GM12878 (cell line): ENCODE measurements around the gene COQ7. TPM values are rescaled to one million over a fixed set of nuclear protein-coding genes. Genes with fewer than 3 reads are reported as not detected.
A peak's percentile ranks its signal among the peaks of the same experiment; 100 is the strongest.

Experiments used
- CEBPB ChIP-seq, 2 experiments: fragments of 150-350 bp in 1 of 2; IDR thresholded peaks; 2 replicates each; pipeline ENCODE4 v1.6.1; 2012 to 2014; ENCODE audit warnings: low read depth in 2 of 2, low read length in 2 of 2, borderline replicate concordance in 1 of 2, inconsistent platforms in 1 of 2
- CHD1 ChIP-seq: IDR thresholded peaks from 2 replicates; pipeline ENCODE4 v1.6.1; 2012; ENCODE audit warnings: low read depth, low read length, improper control_type of control experiment
- EP300 ChIP-seq, 2 experiments: fragments of 150-350 bp in 1 of 2; IDR thresholded peaks; 2 replicates each; pipeline ENCODE4 v1.6.1; 2011 to 2012; ENCODE audit warnings: low read depth in 2 of 2, low read length in 2 of 2, borderline replicate concordance in 1 of 2, improper control_type of control experiment in 1 of 2, inconsistent platforms in 1 of 2; ENCODE audit not compliant: control insufficient read depth in 1 of 2
- ETV6 ChIP-seq, 2 experiments: fragments of 450-650 bp in 1 of 2; IDR thresholded peaks in 1 of 2; conservative IDR thresholded peaks in 1 of 2; 2 replicates each; pipeline ENCODE4 v1.6.1; 2014; ENCODE audit warnings: antibody characterized with exemption in 1 of 2, borderline replicate concordance in 1 of 2, low read depth in 1 of 2, mild to moderate bottlenecking in 1 of 2, moderate library complexity in 1 of 2
- IKZF1 ChIP-seq: fragments of 450-650 bp; conservative IDR thresholded peaks from 2 replicates; pipeline ENCODE4 v1.6.1; 2017; ENCODE audit warnings: antibody characterized with exemption, mild to moderate bottlenecking
- IRF4 ChIP-seq: IDR thresholded peaks from 2 replicates; pipeline ENCODE4 v1.6.1; 2011; ENCODE audit warnings: low read depth, low read length
- KAT2A ChIP-seq: conservative IDR thresholded peaks from 2 replicates; pipeline ENCODE4 v1.6.1; 2011; ENCODE audit warnings: low read depth, low read length; ENCODE audit not compliant: control insufficient read depth
- KLF5 ChIP-seq: fragments of 450-650 bp; IDR thresholded peaks from 2 replicates; pipeline ENCODE4 v1.6.1; 2014; ENCODE audit warnings: mild to moderate bottlenecking; ENCODE audit not compliant: partially characterized antibody
- RELA ChIP-seq: fragments of 450-650 bp; IDR thresholded peaks from 2 replicates; pipeline ENCODE4 v1.8.0; 2014; ENCODE audit warnings: borderline replicate concordance; ENCODE audit not compliant: partially characterized antibody
- RUNX3 ChIP-seq: IDR thresholded peaks from 2 replicates; pipeline ENCODE4 v1.6.1; 2012; ENCODE audit warnings: low read length, inconsistent platforms
- SMAD5 ChIP-seq: IDR thresholded peaks from 2 replicates; pipeline ENCODE4 v1.6.1; 2016; ENCODE audit warnings: antibody characterized with exemption, low read depth
- STAT1 ChIP-seq: fragments of 450-650 bp; conservative IDR thresholded peaks from 2 replicates; pipeline ENCODE4 v1.6.1; 2014; ENCODE audit warnings: antibody characterized with exemption, mild to moderate bottlenecking
- TCF12 ChIP-seq: IDR thresholded peaks from 2 replicates; pipeline ENCODE4 v1.6.1; 2011; ENCODE audit warnings: low read depth, mild to moderate bottlenecking, low read length
- YBX1 ChIP-seq: fragments of 450-650 bp; IDR thresholded peaks from 2 replicates; pipeline ENCODE4 v1.6.1; 2016; ENCODE audit warnings: antibody characterized with exemption
- YY1 ChIP-seq: IDR thresholded peaks from 2 replicates; pipeline ENCODE4 v1.6.1; 2011; ENCODE audit warnings: low read depth, mild to moderate bottlenecking, low read length
- ZBTB40 ChIP-seq: fragments of 450-650 bp; IDR thresholded peaks from 2 replicates; pipeline ENCODE4 v1.6.1; 2016; ENCODE audit warnings: mild to moderate bottlenecking, moderate library complexity, borderline replicate concordance
- ZNF384 ChIP-seq: IDR thresholded peaks from 2 replicates; pipeline ENCODE4 v1.6.1; 2012; ENCODE audit warnings: low read depth, mild to moderate bottlenecking, low read length, improper control_type of control experiment, borderline replicate concordance
- polyA plus RNA-seq, 11 experiments: library from polyadenylated mRNA; depleted of rRNA in 4 of 11; unstranded in 6 of 11; stranded (reverse) in 5 of 11; fragments of >200 nt; fragmentation: Nextera tagmentation in 4 of 11; fragmentation: Illumina TruSeq in 1 of 11; extraction: Ambion mirVana in 4 of 11; extraction: Trizol in 1 of 11; gene quantifications; 1 replicate in 1 of 11; 2 replicates in 10 of 11; pipeline versions ENCODE4 v1.2.1 to v1.2.3, GENCODE V29; 2011 to 2016; ENCODE audit warnings: inconsistent platforms in 2 of 11, missing spikeins in 2 of 11, low read depth in 1 of 11
- total RNA-seq, 4 experiments: library from RNA; depleted of rRNA in 3 of 4; stranded (reverse); fragments of >200 nt in 3 of 4; fragmentation: Illumina TruSeq in 1 of 4; extraction: Trizol in 1 of 4; gene quantifications; 2 replicates each; pipeline versions ENCODE4 v1.2.1 to v1.2.3, GENCODE V29; 2013 to 2021
- TF ChIP-seq, protein P1 (sequence below): IDR thresholded peaks from 2 replicates; pipeline ENCODE4 v1.6.1; 2012; ENCODE audit warnings: mild to moderate bottlenecking, low read depth, low read length
- TF ChIP-seq, protein P2 (sequence below): IDR thresholded peaks from 2 replicates; pipeline ENCODE4 v1.6.1; 2012; ENCODE audit warnings: low read length, inconsistent platforms

The COQ7 gene
- total and polyA plus RNA-seq, 10 of the 15 experiments (the other 5 are each of a cell fraction or from before 2014, with no cell fraction given), result 3.2 to 21.9 (median 13.0) TPM

DNA sequence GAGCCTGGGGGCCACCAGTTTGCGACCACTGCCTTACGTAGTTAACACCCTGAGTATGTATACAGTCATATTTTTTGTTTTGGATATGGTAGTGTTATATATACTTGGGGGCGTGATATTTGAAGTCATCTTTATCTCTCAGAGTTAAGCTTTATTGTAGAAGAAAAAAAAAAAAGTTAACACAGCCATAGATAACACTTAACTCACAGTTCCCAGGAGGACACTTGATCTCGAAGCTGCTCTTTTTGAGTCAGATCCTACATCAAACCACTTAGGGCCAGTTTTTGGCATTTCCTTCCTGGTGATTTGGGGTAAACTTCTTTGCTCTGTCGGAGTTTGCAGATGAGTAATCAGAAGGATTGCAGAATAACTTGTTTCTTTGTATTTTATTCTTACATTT is 52.1 kb downstream of the COQ7 start (continued):
- TF ChIP-seq RELA (no peak), STAT1 (no peak), CHD1 (no peak), KAT2A (no peak), EP300 (IDR thresholded peaks at IDR 0.05; ENCODE audit: borderline replicate concordance in 1 of 2, control insufficient read depth in 1 of 2, low read depth in 2 of 2, low read length in 2 of 2) (no peak), KLF5 (no peak), YY1 (no peak), IKZF1 (no peak), IRF4 (0 out of 2 replicates have a peak, but pooled peaks have one; percentile 16), ZBTB40 (no peak), ZNF384 (peak; percentile 5; the same call in 1 of the 2 replicates), ETV6 (conservative IDR thresholded peaks at IDR 0.05 in 1 of 2, IDR thresholded peaks at IDR 0.05 in 1 of 2; ENCODE audit: borderline replicate concordance in 1 of 2, low read depth in 1 of 2) (peak in 1 of 2 experiments; percentile 88; a peak in 2 of 4 replicates), CEBPB (IDR thresholded peaks at IDR 0.05; ENCODE audit: borderline replicate concordance in 1 of 2, low read depth in 2 of 2, low read length in 2 of 2) (no peak), YBX1 (no peak), TCF12 (no peak), SMAD5 (no peak), RUNX3 (peak; percentile 51; the same call in 1 of the 2 replicates)
- TF ChIP-seq, protein P1, sequence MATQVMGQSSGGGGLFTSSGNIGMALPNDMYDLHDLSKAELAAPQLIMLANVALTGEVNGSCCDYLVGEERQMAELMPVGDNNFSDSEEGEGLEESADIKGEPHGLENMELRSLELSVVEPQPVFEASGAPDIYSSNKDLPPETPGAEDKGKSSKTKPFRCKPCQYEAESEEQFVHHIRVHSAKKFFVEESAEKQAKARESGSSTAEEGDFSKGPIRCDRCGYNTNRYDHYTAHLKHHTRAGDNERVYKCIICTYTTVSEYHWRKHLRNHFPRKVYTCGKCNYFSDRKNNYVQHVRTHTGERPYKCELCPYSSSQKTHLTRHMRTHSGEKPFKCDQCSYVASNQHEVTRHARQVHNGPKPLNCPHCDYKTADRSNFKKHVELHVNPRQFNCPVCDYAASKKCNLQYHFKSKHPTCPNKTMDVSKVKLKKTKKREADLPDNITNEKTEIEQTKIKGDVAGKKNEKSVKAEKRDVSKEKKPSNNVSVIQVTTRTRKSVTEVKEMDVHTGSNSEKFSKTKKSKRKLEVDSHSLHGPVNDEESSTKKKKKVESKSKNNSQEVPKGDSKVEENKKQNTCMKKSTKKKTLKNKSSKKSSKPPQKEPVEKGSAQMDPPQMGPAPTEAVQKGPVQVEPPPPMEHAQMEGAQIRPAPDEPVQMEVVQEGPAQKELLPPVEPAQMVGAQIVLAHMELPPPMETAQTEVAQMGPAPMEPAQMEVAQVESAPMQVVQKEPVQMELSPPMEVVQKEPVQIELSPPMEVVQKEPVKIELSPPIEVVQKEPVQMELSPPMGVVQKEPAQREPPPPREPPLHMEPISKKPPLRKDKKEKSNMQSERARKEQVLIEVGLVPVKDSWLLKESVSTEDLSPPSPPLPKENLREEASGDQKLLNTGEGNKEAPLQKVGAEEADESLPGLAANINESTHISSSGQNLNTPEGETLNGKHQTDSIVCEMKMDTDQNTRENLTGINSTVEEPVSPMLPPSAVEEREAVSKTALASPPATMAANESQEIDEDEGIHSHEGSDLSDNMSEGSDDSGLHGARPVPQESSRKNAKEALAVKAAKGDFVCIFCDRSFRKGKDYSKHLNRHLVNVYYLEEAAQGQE, result no peak
- TF ChIP-seq, protein P2, sequence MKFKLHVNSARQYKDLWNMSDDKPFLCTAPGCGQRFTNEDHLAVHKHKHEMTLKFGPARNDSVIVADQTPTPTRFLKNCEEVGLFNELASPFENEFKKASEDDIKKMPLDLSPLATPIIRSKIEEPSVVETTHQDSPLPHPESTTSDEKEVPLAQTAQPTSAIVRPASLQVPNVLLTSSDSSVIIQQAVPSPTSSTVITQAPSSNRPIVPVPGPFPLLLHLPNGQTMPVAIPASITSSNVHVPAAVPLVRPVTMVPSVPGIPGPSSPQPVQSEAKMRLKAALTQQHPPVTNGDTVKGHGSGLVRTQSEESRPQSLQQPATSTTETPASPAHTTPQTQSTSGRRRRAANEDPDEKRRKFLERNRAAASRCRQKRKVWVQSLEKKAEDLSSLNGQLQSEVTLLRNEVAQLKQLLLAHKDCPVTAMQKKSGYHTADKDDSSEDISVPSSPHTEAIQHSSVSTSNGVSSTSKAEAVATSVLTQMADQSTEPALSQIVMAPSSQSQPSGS, result no peak
